H1 (cell line): ENCODE data around the gene MAPKAPK2. TPM values are rescaled to one million over a fixed set of nuclear protein-coding genes. Genes with fewer than 3 reads are reported as not detected.

ENCODE experiments used
- CTCF ChIA-PET: fragments of 300-600 bp; sonication (Branson Sonifier 250); formaldehyde crosslinking; loops from one replicate; lab custom pipeline; 2021; ENCODE audit not compliant: partially characterized antibody; lab: Charles Lee
- POLR2A ChIA-PET: fragments of 300-600 bp; sonication (Branson Sonifier 250); formaldehyde crosslinking; loops from one replicate; lab custom pipeline; 2021; ENCODE audit warnings: inconsistent platforms; ENCODE audit not compliant: partially characterized antibody; lab: Charles Lee
- DNase-seq, 2 experiments: peaks; one replicate each; pipeline versions ENCODE4 v3.0.0 to v3.0.0-alpha.2; 2010 to 2022; ENCODE audit warnings: low spot score in 2 of 2, low read depth in 1 of 2, mixed read lengths in 1 of 2
- FAIRE-seq: peaks from 2 replicates; lab custom pipeline; 2011; peaks lifted over from hg19 to GRCh38; lab: Jason Lieb, UNC
- H2AFZ ChIP-seq: 2 replicates; pipeline ENCODE4 v1.8.1; 2012; ENCODE audit warnings: low read length, inconsistent platforms
- H2AK5ac ChIP-seq: 2 replicates; pipeline ENCODE4 v1.6.1; 2013; ENCODE audit warnings: low read depth, low read length
- H2BK120ac ChIP-seq: replicated peaks from 2 replicates; pipeline ENCODE3; 2013; ENCODE audit warnings: low read depth, low read length, inconsistent platforms
- H2BK12ac ChIP-seq: 2 replicates; pipeline ENCODE4 v1.6.1; 2013; ENCODE audit warnings: low read depth, low read length
- H2BK15ac ChIP-seq: 2 replicates; pipeline ENCODE4 v1.6.1; 2013; ENCODE audit warnings: low read length
- H2BK20ac ChIP-seq: 2 replicates; pipeline ENCODE4 v1.6.1; 2013; ENCODE audit warnings: low read length
- H2BK5ac ChIP-seq: 2 replicates; pipeline ENCODE4 v1.6.1; 2013; ENCODE audit warnings: low read depth, low read length
- H3K14ac ChIP-seq: 2 replicates; pipeline ENCODE4 v1.6.1; 2013; ENCODE audit warnings: inconsistent platforms; ENCODE audit not compliant: insufficient read length
- H3K18ac ChIP-seq: 2 replicates; pipeline ENCODE4 v1.6.1; 2013; ENCODE audit warnings: low read length; ENCODE audit errors: extremely low read depth
- H3K23ac ChIP-seq: 2 replicates; pipeline ENCODE4 v1.6.1; 2013; ENCODE audit warnings: inconsistent platforms; ENCODE audit not compliant: insufficient read length
- H3K23me2 ChIP-seq: 2 replicates; pipeline ENCODE4 v1.6.1; 2013; ENCODE audit warnings: low read depth, low read length
- H3K27ac ChIP-seq: 2 replicates; pipeline ENCODE4 v1.6.1; 2011; ENCODE audit warnings: low read depth, low read length, inconsistent platforms
- H3K27me3 ChIP-seq, 4 experiments: replicated peaks in 1 of 4; 1 replicate in 1 of 4; 2 replicates in 3 of 4; pipeline versions ENCODE4 v1.6.1 to v1.8.1; 2011 to 2013; ENCODE audit warnings: low read length in 3 of 4, mild to moderate bottlenecking in 3 of 4, inconsistent platforms in 2 of 4, mixed read lengths in 2 of 4, moderate library complexity in 1 of 4; ENCODE audit not compliant: control insufficient read depth in 3 of 4, insufficient read depth in 3 of 4; ENCODE audit errors: extremely low read depth in 1 of 4
- H3K36me3 ChIP-seq, 4 experiments: 2 replicates each; pipeline versions ENCODE4 v1.6.1 to v1.8.1; 2011 to 2013; ENCODE audit warnings: mild to moderate bottlenecking in 4 of 4, low read length in 3 of 4, moderate library complexity in 2 of 4, control low read depth in 1 of 4, inconsistent platforms in 1 of 4; ENCODE audit not compliant: insufficient read depth in 4 of 4, control insufficient read depth in 2 of 4
- H3K4ac ChIP-seq: replicated peaks from 2 replicates; pipeline ENCODE3; 2013; ENCODE audit warnings: low read length, low read depth, mixed read lengths, inconsistent platforms; ENCODE audit not compliant: insufficient read length
- H3K4me1 ChIP-seq, 4 experiments: replicated peaks in 1 of 4; 1 replicate in 1 of 4; 2 replicates in 3 of 4; pipeline versions ENCODE4 v1.6.1 to v1.8.1; 2011 to 2013; ENCODE audit warnings: low read length in 3 of 4, inconsistent platforms in 2 of 4, mixed read lengths in 1 of 4; ENCODE audit not compliant: insufficient read depth in 4 of 4, control insufficient read depth in 3 of 4
- H3K4me2 ChIP-seq, 2 experiments: 2 replicates each; pipeline versions ENCODE4 v1.6.1 to v1.8.1; 2011 to 2013; ENCODE audit warnings: low read depth in 2 of 2, low read length in 2 of 2, control low read depth in 1 of 2, inconsistent platforms in 1 of 2, mild to moderate bottlenecking in 1 of 2; ENCODE audit not compliant: insufficient read depth in 1 of 2
- H3K4me3 ChIP-seq, 4 experiments: fragments of 200-600, 300-600 bp in 1 of 4; sonication (generic), shearing (Covaris generic), sonication (Bioruptor Twin) in 1 of 4; 2 replicates each; pipeline versions ENCODE4 v1.5.1 to v1.8.1; 2011 to 2016; ENCODE audit warnings: low read length in 4 of 4, low read depth in 3 of 4, control low read depth in 2 of 4, inconsistent platforms in 2 of 4, mild to moderate bottlenecking in 2 of 4, mixed read lengths in 1 of 4, moderate library complexity in 1 of 4; ENCODE audit not compliant: insufficient read depth in 2 of 4; ENCODE audit errors: extremely low read depth in 1 of 4
- H3K56ac ChIP-seq: replicated peaks from 2 replicates; pipeline ENCODE3; 2013; ENCODE audit warnings: low read depth, mild to moderate bottlenecking, mixed read lengths, low read length, inconsistent platforms; ENCODE audit not compliant: insufficient read length
- H3K79me1 ChIP-seq: 2 replicates; pipeline ENCODE4 v1.6.1; 2013; ENCODE audit warnings: low read depth, low read length, control low read depth
- H3K79me2 ChIP-seq, 2 experiments: 2 replicates each; pipeline versions ENCODE4 v1.6.1 to v1.8.1; 2012 to 2013; ENCODE audit warnings: low read length in 2 of 2, mild to moderate bottlenecking in 2 of 2, inconsistent platforms in 1 of 2; ENCODE audit not compliant: insufficient read depth in 2 of 2, control insufficient read depth in 1 of 2
- H3K9ac ChIP-seq, 4 experiments: replicated peaks in 1 of 4; 1 replicate in 1 of 4; 2 replicates in 3 of 4; pipeline versions ENCODE4 v1.6.1 to v1.8.1; 2011 to 2013; ENCODE audit warnings: low read depth in 3 of 4, low read length in 3 of 4, control low read depth in 2 of 4, mild to moderate bottlenecking in 2 of 4, moderate library complexity in 2 of 4, inconsistent platforms in 1 of 4; ENCODE audit errors: extremely low read depth in 1 of 4
- H3K9me3 ChIP-seq, 2 experiments: 2 replicates each; pipeline versions ENCODE4 v1.6.1 to v1.8.1; 2012 to 2013; ENCODE audit warnings: mild to moderate bottlenecking in 2 of 2, moderate library complexity in 2 of 2, control low read depth in 1 of 2, inconsistent platforms in 1 of 2, low read depth in 1 of 2, low read length in 1 of 2, mixed read lengths in 1 of 2; ENCODE audit not compliant: insufficient read depth in 2 of 2
- H4K20me1 ChIP-seq, 2 experiments: replicated peaks in 1 of 2; 2 replicates each; pipeline versions ENCODE3 to v1.8.1; 2011 to 2013; ENCODE audit warnings: inconsistent platforms in 2 of 2, low read length in 2 of 2, mild to moderate bottlenecking in 1 of 2; ENCODE audit not compliant: insufficient read depth in 2 of 2, control insufficient read depth in 1 of 2
- H4K5ac ChIP-seq: 2 replicates; pipeline ENCODE4 v1.6.1; 2013; ENCODE audit warnings: low read length, low read depth, mixed read lengths, inconsistent platforms; ENCODE audit not compliant: insufficient read length
- H4K8ac ChIP-seq: 2 replicates; pipeline ENCODE4 v1.8.0; 2013; ENCODE audit warnings: mild to moderate bottlenecking, moderate library complexity, low read length, inconsistent platforms; ENCODE audit not compliant: insufficient read depth; ENCODE audit errors: extremely low read depth
- H4K91ac ChIP-seq: replicated peaks from 2 replicates; pipeline ENCODE3; 2013; ENCODE audit warnings: low read length, mixed read lengths, inconsistent platforms; ENCODE audit not compliant: insufficient read length
- CBX5 ChIP-seq: fragments of 300-800, 300-1000 bp; sonication (generic); IDR thresholded peaks from 2 replicates; pipeline ENCODE4 v1.7.1; 2016; ENCODE audit warnings: antibody characterized with exemption, low read length, low read depth
- E2F6 ChIP-seq: IDR thresholded peaks from 2 replicates; pipeline ENCODE4 v1.6.1; 2012; ENCODE audit warnings: inconsistent platforms
- FOSL1 ChIP-seq: IDR thresholded peaks from 2 replicates; pipeline ENCODE4 v1.6.1; 2011; ENCODE audit warnings: mild to moderate bottlenecking, low read depth, low read length, moderate library complexity; ENCODE audit not compliant: insufficient read depth
- HDAC6 ChIP-seq: IDR thresholded peaks from one replicate; pipeline ENCODE4 v1.7.1; 2012; ENCODE audit warnings: low read depth, mild to moderate bottlenecking, inconsistent platforms, low read length, moderate library complexity
- KDM1A ChIP-seq: fragments of 200-600, 300-600 bp; sonication (generic); IDR thresholded peaks from 2 replicates; pipeline ENCODE4 v1.7.1; 2016; ENCODE audit warnings: mild to moderate bottlenecking, low read length, borderline replicate concordance
- MAX ChIP-seq: IDR thresholded peaks from 2 replicates; pipeline ENCODE4 v1.6.1; 2012; ENCODE audit warnings: inconsistent platforms
- SIN3A ChIP-seq, 2 experiments: IDR thresholded peaks in 1 of 2; conservative IDR thresholded peaks in 1 of 2; 2 replicates each; pipeline ENCODE4 v1.6.1; 2011 to 2012; ENCODE audit warnings: low read length in 2 of 2, improper control_type of control experiment in 1 of 2, low read depth in 1 of 2, mild to moderate bottlenecking in 1 of 2
- SP2 ChIP-seq: IDR thresholded peaks from 2 replicates; pipeline ENCODE4 v1.6.1; 2012; ENCODE audit warnings: mild to moderate bottlenecking, low read length, inconsistent platforms
- SRF ChIP-seq: IDR thresholded peaks from 2 replicates; pipeline ENCODE4 v1.6.1; 2011; ENCODE audit warnings: mild to moderate bottlenecking, low read depth, low read length, moderate library complexity
- TEAD4 ChIP-seq: IDR thresholded peaks from 2 replicates; pipeline ENCODE4 v1.6.1; 2012; ENCODE audit warnings: low read depth, low read length, inconsistent platforms, mixed read lengths
- WGBS, 2 experiments: shearing (Covaris generic) in 1 of 2; methylation state at CpG; one replicate each; pipeline versions ENCODE4 v1.1.6 to v1.1.7; 2013 to 2015; ENCODE audit warnings: low lambda C conversion rate in 2 of 2, mixed read lengths in 2 of 2, inconsistent platforms in 1 of 2, low coverage in 1 of 2, missing lambda C conversion rate in 1 of 2; ENCODE audit not compliant: insufficient replicate concordance in 2 of 2, insufficient coverage in 1 of 2, insufficient read length in 1 of 2; ENCODE audit errors: extremely low coverage in 1 of 2, missing lambda C conversion rate in 1 of 2; 5-methylcytosine and 5-hydroxymethylcytosine counted together
- polyA plus RNA-seq, 7 experiments: library from polyadenylated mRNA; depleted of rRNA in 3 of 7; stranded (reverse) in 5 of 7; unstranded in 2 of 7; fragments of >200 nt in 5 of 7; fragments of 200-250 nt in 2 of 7; gene quantifications; 1 replicate in 5 of 7; 2 replicates in 1 of 7; 4 replicates in 1 of 7; pipeline versions ENCODE4 v1.2.1 to v1.2.3, GENCODE V29; 2011 to 2013; ENCODE audit warnings: missing spikeins in 2 of 7, mixed read lengths in 2 of 7
- total RNA-seq: library from RNA; stranded (reverse); fragmentation: NEBNext Ultra II Directional; extraction: Animal tissue kit (Norgen Biotek cat#: 25700); gene quantifications from 2 replicates; pipeline ENCODE4 v1.2.1, GENCODE V29; 2021

Gene MAPKAPK2
- total and polyA plus RNA-seq, 2 of the 8 experiments (the other 6 are each of a cell fraction or from before 2014, with no cell fraction given): 27.5 to 44.9 TPM

GRCh38 chr1:206721454-206721853 lies 36.7 kb downstream of the MAPKAPK2 start:
- POLR2A ChIA-PET: interaction anchor here (0.6 kb wide), 1 partner anchor 575 kb away, joined by 3 read pairs; no protein-coding TSS in a partner anchor
- Histone ChIP-seq H3K9ac (no peak overlapping the region), H3K4me3 (no peak overlapping the region), H3K9me3 (no peaks in the 10 kb centered on the region), H2BK120ac (no peak overlapping the region), H3K79me1 (peaks cover 10% of the 10 kb centered on the region), H3K56ac (no peak overlapping the region), H3K23me2 (no peaks in the 10 kb centered on the region), H3K79me2 (peaks cover 0 to 20% of the 10 kb centered on the region in 2 experiments; a peak in 1 of 4 replicates), H3K36me3 (no peaks in the 10 kb centered on the region), H3K4me2 (no peak overlapping the region), H4K20me1 (peaks cover 3 to 17% of the 10 kb centered on the region in 2 experiments), H4K91ac (no peak overlapping the region), H3K23ac (no peak overlapping the region), H3K4ac (no peak overlapping the region), H2BK5ac (no peak overlapping the region), H3K27me3 (no peaks in the 10 kb centered on the region), H2BK15ac (no peak overlapping the region), H2BK12ac (no peak overlapping the region), H4K8ac (no peak overlapping the region), H3K18ac (no peak overlapping the region), H4K5ac (no peak overlapping the region), H2AK5ac (no peak overlapping the region), H3K27ac (no peak overlapping the region), H2AFZ (no peak overlapping the region), H3K4me1 (peaks cover 6 to 13% (median 8%) of the 10 kb centered on the region in 4 experiments), H3K14ac (no peak overlapping the region), H2BK20ac (no peak overlapping the region)
- DNase-seq (no peak), FAIRE-seq (no peak)
- TF ChIP-seq MAX: no peak
- TF ChIP-seq TEAD4: no peak
- TF ChIP-seq FOSL1: no peak
- no peak for TF ChIP-seq HDAC6
- TF ChIP-seq E2F6: no peak
- TF ChIP-seq SIN3A (conservative IDR thresholded peaks at IDR 0.05 in 1 of 2, IDR thresholded peaks at IDR 0.05 in 1 of 2; ENCODE audit: low read depth in 1 of 2, low read length in 2 of 2): no peak
- TF ChIP-seq SP2: no peak
- TF ChIP-seq KDM1A: no peak
- no peak for TF ChIP-seq SRF
- TF ChIP-seq CBX5: no peak
- CTCF ChIA-PET: interaction anchor here (1.1 to 1.4 kb wide), 2 partner anchors 13 to 190 kb away, joined by 3 to 6 read pairs; no protein-coding TSS in a partner anchor
- WGBS, 2 experiments: 61% methylated on average over 1 of the region's 1 CpG; no CpG with 5 or more reads in 1 of the 2 experiments
